ENCODE data around the gene PSMB5. TPM values are rescaled to one million over a fixed set of nuclear protein-coding genes. Genes with fewer than 3 reads are reported as not detected.

The PSMB5 gene
- total and polyA plus RNA-seq, 2 of the 13 experiments (the other 11 are each of a cell fraction or from before 2014, with no cell fraction given) = 705 to 871 TPM

DNA sequence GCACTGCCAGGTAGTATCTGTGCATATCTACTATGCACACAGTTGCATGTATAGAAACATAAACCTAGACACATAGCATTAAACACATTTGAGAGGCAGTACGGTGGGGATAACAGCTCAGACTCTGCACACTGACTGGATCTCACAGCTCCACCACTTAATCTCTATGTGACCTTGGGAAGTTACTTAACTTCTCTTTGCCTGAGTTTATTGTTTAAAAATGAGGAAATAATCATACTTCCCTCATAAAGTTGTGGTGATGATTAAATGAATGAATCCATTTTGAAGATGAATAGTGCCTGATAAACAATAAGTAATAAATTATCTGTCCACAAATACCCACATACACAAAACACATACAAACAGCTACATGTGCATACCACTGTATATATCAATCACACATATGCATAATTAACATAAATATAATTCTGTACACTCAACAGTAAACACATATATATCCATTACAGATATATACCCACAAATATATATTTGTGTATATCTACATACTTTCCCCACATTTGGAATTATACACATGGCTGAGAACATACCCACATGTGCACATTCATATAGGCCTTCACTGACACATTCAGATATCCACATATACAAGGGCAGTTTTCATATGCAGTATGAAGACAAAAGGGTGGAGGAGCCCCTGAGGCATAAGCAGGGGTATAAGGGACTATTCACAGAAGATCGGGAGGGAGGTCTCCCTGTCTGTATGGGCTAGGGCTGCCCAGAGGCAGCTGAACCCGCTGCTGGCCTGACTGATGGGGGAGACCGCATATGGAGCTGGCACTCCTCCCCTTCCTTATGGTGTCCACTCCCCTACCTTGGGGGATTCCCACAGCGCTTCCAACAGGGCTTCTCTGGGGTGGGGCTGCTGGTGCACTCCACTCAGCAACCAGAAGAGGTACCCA lies 16.7 kb upstream of the PSMB5 start (continued):
- TF ChIP-seq, protein P1, sequence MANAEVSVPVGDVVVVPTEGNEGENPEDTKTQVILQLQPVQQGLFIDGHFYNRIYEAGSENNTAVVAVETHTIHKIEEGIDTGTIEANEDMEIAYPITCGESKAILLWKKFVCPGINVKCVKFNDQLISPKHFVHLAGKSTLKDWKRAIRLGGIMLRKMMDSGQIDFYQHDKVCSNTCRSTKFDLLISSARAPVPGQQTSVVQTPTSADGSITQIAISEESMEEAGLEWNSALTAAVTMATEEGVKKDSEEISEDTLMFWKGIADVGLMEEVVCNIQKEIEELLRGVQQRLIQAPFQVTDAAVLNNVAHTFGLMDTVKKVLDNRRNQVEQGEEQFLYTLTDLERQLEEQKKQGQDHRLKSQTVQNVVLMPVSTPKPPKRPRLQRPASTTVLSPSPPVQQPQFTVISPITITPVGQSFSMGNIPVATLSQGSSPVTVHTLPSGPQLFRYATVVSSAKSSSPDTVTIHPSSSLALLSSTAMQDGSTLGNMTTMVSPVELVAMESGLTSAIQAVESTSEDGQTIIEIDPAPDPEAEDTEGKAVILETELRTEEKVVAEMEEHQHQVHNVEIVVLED (CRISPR knock-in tag; IDR thresholded peaks at IDR 0.05; ENCODE audit: borderline replicate concordance) = no peak
- TF ChIP-seq TP53 (CRISPR knock-in tag; conservative IDR thresholded peaks at IDR 0.05) (no peak), ZNF605 (CRISPR knock-in tag; IDR thresholded peaks at IDR 0.05) (no peak), ZNF367 (CRISPR knock-in tag; IDR thresholded peaks at IDR 0.05; ENCODE audit: borderline replicate concordance) (no peak), ZNF660 (CRISPR knock-in tag; IDR thresholded peaks at IDR 0.05; ENCODE audit: borderline replicate concordance, low read depth) (no peak), NFIB (CRISPR knock-in tag; IDR thresholded peaks at IDR 0.05; ENCODE audit: borderline replicate concordance) (0 out of 2 replicates have a peak, but pooled peaks have one; percentile 32), AHR (CRISPR knock-in tag; IDR thresholded peaks at IDR 0.05) (no peak), ZNF10 (CRISPR knock-in tag; IDR thresholded peaks at IDR 0.05; ENCODE audit: borderline replicate concordance, low read depth) (0 out of 2 replicates have a peak, but pooled peaks have one; percentile 0), PAWR (CRISPR knock-in tag; IDR thresholded peaks at IDR 0.05; ENCODE audit: borderline replicate concordance) (no peak), ELF3 (CRISPR knock-in tag; IDR thresholded peaks at IDR 0.05) (no peak), KLF11 (CRISPR knock-in tag; IDR thresholded peaks at IDR 0.05) (no peak), ZNF891 (CRISPR knock-in tag; IDR thresholded peaks at IDR 0.05) (no peak), ZNF644 (CRISPR knock-in tag; IDR thresholded peaks at IDR 0.05; ENCODE audit: low read depth) (no peak)
- TF ChIP-seq, protein P2, sequence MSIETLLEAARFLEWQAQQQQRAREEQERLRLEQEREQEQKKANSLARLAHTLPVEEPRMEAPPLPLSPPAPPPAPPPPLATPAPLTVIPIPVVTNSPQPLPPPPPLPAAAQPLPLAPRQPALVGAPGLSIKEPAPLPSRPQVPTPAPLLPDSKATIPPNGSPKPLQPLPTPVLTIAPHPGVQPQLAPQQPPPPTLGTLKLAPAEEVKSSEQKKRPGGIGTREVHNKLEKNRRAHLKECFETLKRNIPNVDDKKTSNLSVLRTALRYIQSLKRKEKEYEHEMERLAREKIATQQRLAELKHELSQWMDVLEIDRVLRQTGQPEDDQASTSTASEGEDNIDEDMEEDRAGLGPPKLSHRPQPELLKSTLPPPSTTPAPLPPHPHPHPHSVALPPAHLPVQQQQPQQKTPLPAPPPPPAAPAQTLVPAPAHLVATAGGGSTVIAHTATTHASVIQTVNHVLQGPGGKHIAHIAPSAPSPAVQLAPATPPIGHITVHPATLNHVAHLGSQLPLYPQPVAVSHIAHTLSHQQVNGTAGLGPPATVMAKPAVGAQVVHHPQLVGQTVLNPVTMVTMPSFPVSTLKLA (IDR thresholded peaks at IDR 0.05) = peak; percentile 92
- TF ChIP-seq, protein P3, sequence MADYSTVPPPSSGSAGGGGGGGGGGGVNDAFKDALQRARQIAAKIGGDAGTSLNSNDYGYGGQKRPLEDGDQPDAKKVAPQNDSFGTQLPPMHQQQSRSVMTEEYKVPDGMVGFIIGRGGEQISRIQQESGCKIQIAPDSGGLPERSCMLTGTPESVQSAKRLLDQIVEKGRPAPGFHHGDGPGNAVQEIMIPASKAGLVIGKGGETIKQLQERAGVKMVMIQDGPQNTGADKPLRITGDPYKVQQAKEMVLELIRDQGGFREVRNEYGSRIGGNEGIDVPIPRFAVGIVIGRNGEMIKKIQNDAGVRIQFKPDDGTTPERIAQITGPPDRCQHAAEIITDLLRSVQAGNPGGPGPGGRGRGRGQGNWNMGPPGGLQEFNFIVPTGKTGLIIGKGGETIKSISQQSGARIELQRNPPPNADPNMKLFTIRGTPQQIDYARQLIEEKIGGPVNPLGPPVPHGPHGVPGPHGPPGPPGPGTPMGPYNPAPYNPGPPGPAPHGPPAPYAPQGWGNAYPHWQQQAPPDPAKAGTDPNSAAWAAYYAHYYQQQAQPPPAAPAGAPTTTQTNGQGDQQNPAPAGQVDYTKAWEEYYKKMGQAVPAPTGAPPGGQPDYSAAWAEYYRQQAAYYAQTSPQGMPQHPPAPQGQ (CRISPR knock-in tag; IDR thresholded peaks at IDR 0.05; ENCODE audit: borderline replicate concordance) = no peak
- TF ChIP-seq, protein P4, sequence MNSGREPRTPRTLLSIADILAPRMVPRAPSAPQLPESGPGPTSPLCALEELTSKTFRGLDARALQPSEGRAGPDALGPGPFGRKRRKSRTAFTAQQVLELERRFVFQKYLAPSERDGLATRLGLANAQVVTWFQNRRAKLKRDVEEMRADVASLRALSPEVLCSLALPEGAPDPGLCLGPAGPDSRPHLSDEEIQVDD (CRISPR knock-in tag; IDR thresholded peaks at IDR 0.05; ENCODE audit: borderline replicate concordance) = no peak
